Ovary (tissue), 3 donors: ENCODE data around the gene TNIK.

ENCODE experiments used
- EP300 ChIP-seq: sonication (generic); formaldehyde crosslinking; IDR thresholded peaks from one replicate; pipeline ENCODE4 v1.6.1; 2017; ENCODE audit warnings: antibody characterized with exemption
- POLR2A ChIP-seq: fragments of 450-650 bp; IDR thresholded peaks from one replicate; pipeline ENCODE4 v1.6.1; 2017; ENCODE audit warnings: antibody characterized with exemption, mild to moderate bottlenecking, moderate library complexity
- TF ChIP-seq, protein P1 (sequence below), 3 donors: fragments of 450-650 bp in 2 of 3; fragments of 200-600 bp in 1 of 3; IDR thresholded peaks; one replicate each; pipeline versions ENCODE4 v1.5.1 to v1.8.0; 2016 to 2022; ENCODE audit warnings: antibody characterized with exemption in 3 of 3, mild to moderate bottlenecking in 1 of 3
- donor health status: DM: no; HTN: no; CAD: no.

DNA sequence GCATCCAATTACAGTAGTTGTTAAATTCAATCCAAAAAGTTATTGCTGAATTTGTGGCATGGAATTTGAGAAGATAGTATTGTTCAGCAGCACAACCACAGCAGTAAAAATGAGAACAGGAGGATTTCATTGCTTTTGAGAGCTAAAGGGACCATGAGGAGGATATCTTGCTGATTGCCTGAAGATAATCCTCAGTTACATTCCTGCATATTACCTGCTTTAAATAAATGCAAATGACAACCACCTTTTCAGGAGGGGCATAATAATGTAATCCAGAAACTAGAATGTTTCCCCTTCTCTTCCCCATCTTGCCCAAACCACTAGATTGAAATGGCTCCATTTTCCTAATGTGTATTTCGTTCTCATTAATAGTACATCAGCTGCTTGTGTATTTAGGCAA, 398.5 kb downstream of the TNIK start:
- TF ChIP-seq, protein P1, sequence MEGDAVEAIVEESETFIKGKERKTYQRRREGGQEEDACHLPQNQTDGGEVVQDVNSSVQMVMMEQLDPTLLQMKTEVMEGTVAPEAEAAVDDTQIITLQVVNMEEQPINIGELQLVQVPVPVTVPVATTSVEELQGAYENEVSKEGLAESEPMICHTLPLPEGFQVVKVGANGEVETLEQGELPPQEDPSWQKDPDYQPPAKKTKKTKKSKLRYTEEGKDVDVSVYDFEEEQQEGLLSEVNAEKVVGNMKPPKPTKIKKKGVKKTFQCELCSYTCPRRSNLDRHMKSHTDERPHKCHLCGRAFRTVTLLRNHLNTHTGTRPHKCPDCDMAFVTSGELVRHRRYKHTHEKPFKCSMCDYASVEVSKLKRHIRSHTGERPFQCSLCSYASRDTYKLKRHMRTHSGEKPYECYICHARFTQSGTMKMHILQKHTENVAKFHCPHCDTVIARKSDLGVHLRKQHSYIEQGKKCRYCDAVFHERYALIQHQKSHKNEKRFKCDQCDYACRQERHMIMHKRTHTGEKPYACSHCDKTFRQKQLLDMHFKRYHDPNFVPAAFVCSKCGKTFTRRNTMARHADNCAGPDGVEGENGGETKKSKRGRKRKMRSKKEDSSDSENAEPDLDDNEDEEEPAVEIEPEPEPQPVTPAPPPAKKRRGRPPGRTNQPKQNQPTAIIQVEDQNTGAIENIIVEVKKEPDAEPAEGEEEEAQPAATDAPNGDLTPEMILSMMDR (IDR thresholded peaks at IDR 0.05) = no peak
- no peak for TF ChIP-seq POLR2A
- TF ChIP-seq EP300 = no peak
